ENCODE data around the gene NFATC2. TPM values are rescaled to one million over a fixed set of nuclear protein-coding genes. Genes with fewer than 3 reads are reported as not detected.

Gene NFATC2
- total RNA-seq, 2 experiments from 2014 or later: 32.5 to 33.2 TPM

DNA sequence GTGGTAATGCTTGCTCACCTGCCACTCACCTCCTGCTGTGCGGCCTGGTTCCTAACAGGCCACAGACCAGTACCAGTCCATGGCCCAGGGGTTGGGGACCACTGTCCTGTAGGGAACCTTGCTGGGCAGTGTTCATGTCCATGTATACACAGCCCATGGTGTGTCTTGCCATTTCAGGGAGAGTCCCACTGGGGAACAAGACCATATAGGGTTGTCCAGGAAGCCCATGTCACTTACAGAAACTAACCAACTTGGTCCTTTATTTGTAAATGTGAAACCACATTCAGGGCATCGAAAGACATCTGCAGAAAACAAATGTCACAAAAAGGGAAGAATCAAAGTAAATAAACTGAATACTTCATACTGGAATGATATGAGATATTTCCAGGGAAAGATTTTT lies 179.1 kb downstream of the NFATC2 start:
- TF ChIP-seq, protein P1, sequence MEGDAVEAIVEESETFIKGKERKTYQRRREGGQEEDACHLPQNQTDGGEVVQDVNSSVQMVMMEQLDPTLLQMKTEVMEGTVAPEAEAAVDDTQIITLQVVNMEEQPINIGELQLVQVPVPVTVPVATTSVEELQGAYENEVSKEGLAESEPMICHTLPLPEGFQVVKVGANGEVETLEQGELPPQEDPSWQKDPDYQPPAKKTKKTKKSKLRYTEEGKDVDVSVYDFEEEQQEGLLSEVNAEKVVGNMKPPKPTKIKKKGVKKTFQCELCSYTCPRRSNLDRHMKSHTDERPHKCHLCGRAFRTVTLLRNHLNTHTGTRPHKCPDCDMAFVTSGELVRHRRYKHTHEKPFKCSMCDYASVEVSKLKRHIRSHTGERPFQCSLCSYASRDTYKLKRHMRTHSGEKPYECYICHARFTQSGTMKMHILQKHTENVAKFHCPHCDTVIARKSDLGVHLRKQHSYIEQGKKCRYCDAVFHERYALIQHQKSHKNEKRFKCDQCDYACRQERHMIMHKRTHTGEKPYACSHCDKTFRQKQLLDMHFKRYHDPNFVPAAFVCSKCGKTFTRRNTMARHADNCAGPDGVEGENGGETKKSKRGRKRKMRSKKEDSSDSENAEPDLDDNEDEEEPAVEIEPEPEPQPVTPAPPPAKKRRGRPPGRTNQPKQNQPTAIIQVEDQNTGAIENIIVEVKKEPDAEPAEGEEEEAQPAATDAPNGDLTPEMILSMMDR (IDR thresholded peaks at IDR 0.05): no peak
- ATAC-seq (ENCODE audit: poor library complexity): no peak
- Histone ChIP-seq H3K36me3 (ENCODE audit: insufficient read depth, low read length) (no peaks in the 10 kb centered on the region), H3K27me3 (ENCODE audit: control insufficient read depth in 1 of 2, insufficient read depth in 2 of 2, low read length in 2 of 2) (no peaks in the 10 kb centered on the region), H3K4me1 (ENCODE audit: insufficient read depth, low read length) (no peaks in the 10 kb centered on the region), H3K9me3 (ENCODE audit: control insufficient read depth in 1 of 2, insufficient read depth in 1 of 2, low read length in 2 of 2) (peaks cover 0 to 2% of the 10 kb centered on the region in 2 experiments), H3K4me3 (ENCODE audit: low read length) (no peak overlapping the region), H3K27ac (ENCODE audit: low read depth in 1 of 2, low read length in 2 of 2) (no peak overlapping the region)
- POLR2A ChIA-PET: no interaction called here
- Mint-ChIP-seq H3K36me3 (ENCODE audit: low read depth) (no peaks in the 10 kb centered on the region), H3K27me3 (no peaks in the 10 kb centered on the region), H3K4me1 (ENCODE audit: low read depth) (no peaks in the 10 kb centered on the region), H3K9me3 (peaks cover 3% of the 10 kb centered on the region), H3K4me3 (no peak overlapping the region), H3K27ac (no peak overlapping the region)
- intact Hi-C loops (cut with DNase I, micrococcal nuclease): no loop called here
- CTCF ChIA-PET: no interaction called here
- DNase-seq: no peak

DNA sequence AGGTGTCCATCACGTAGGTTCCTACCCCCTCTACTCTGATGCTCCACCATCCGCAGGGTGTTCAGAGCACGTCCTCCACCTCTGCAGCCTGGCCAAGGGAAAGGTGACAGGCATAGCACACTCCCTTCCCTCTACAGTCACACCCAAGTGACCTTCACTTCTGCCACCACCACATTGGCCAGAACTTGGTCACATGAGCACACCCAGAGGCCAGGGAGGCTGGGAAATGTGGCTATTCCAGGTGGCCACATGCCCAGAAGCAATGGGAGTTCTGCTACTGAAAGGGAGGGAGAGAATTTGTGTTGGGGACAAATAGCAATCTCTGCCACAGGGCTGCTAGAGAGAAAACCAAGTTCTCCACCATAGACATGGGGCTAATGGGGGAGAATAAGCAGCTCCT lies 180.3 kb downstream of the NFATC2 start:
- Histone ChIP-seq H3K27me3 (ENCODE audit: control insufficient read depth in 1 of 2, insufficient read depth in 2 of 2, low read length in 2 of 2) (no peaks in the 10 kb centered on the region), H3K4me3 (ENCODE audit: low read length) (no peak overlapping the region), H3K4me1 (ENCODE audit: insufficient read depth, low read length) (no peaks in the 10 kb centered on the region), H3K9me3 (ENCODE audit: control insufficient read depth in 1 of 2, insufficient read depth in 1 of 2, low read length in 2 of 2) (peaks cover 0 to 2% of the 10 kb centered on the region in 2 experiments), H3K27ac (ENCODE audit: low read depth in 1 of 2, low read length in 2 of 2) (no peak overlapping the region), H3K36me3 (ENCODE audit: insufficient read depth, low read length) (no peaks in the 10 kb centered on the region)
- H3K27me3 Mint-ChIP-seq: no peaks in the 10 kb centered on the region
- TF ChIP-seq, protein P1 (IDR thresholded peaks at IDR 0.05): no peak
- ATAC-seq (ENCODE audit: poor library complexity) (no peak), DNase-seq (no peak)
- ChIA-PET CTCF (no interaction called here), POLR2A (no interaction called here)
- no peak overlapping the region for H3K4me3 Mint-ChIP-seq
- H3K4me1 Mint-ChIP-seq (ENCODE audit: low read depth): no peaks in the 10 kb centered on the region
- peaks cover 3% of the 10 kb centered on the region for H3K9me3 Mint-ChIP-seq
- no peaks in the 10 kb centered on the region for H3K36me3 Mint-ChIP-seq (ENCODE audit: low read depth)
- H3K27ac Mint-ChIP-seq: no peak overlapping the region
- intact Hi-C loops (cut with DNase I, micrococcal nuclease): no loop called here

DNA sequence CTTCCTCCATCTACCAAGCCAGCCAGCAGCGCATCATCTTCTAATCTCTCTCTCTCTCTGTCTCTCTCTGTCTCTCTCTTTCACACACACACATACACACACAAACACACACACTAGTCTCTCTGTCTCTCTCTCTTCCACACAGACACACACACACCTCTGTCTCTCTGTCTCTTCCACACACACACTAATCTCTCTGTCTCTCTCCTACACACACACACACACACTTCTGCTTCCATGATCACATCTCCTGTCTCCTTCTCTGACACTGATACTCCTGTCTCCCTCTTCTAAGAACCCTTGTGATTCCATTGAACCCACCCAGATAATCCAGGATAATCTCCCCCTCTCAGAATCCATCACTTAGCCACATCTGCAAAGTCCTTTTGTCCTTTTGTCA lies 181.3 kb downstream of the NFATC2 start:
- intact Hi-C loops (cut with DNase I, micrococcal nuclease): no loop called here
- Histone ChIP-seq H3K4me3 (ENCODE audit: low read length) (no peak overlapping the region), H3K27ac (ENCODE audit: low read depth in 1 of 2, low read length in 2 of 2) (no peak overlapping the region), H3K36me3 (ENCODE audit: insufficient read depth, low read length) (no peaks in the 10 kb centered on the region), H3K4me1 (ENCODE audit: insufficient read depth, low read length) (no peaks in the 10 kb centered on the region), H3K9me3 (ENCODE audit: control insufficient read depth in 1 of 2, insufficient read depth in 1 of 2, low read length in 2 of 2) (peaks cover 0 to 2% of the 10 kb centered on the region in 2 experiments), H3K27me3 (ENCODE audit: control insufficient read depth in 1 of 2, insufficient read depth in 2 of 2, low read length in 2 of 2) (no peaks in the 10 kb centered on the region)
- Mint-ChIP-seq H3K36me3 (ENCODE audit: low read depth) (no peaks in the 10 kb centered on the region), H3K4me1 (ENCODE audit: low read depth) (no peaks in the 10 kb centered on the region), H3K4me3 (no peak overlapping the region), H3K27me3 (no peaks in the 10 kb centered on the region), H3K27ac (no peak overlapping the region), H3K9me3 (peaks cover 3% of the 10 kb centered on the region)
- ChIA-PET CTCF (no interaction called here), POLR2A (no interaction called here)
- TF ChIP-seq, protein P1 (IDR thresholded peaks at IDR 0.05): no peak
- no peak for DNase-seq
- ATAC-seq (ENCODE audit: poor library complexity): no peak
